Muscle of arm (tissue), 12 donors: Measurements from ENCODE around the gene AUTS2. TPM values are rescaled to one million over a fixed set of nuclear protein-coding genes. Genes with fewer than 3 reads are reported as not detected.

Experiments used
- DNase-seq: peaks from one replicate; pipeline ENCODE4 v3.0.0-alpha.2; 2013
- polyA plus RNA-seq, 12 donors: library from polyadenylated mRNA; unstranded; fragments of 120-200 nt; gene quantifications; one replicate each; pipeline ENCODE4 v1.2.1, GENCODE V29; 2013; ENCODE audit not compliant: insufficient read length in 12 of 12

Gene AUTS2
- polyA plus RNA-seq, 12 donors: 60.0 to 182 (median 86.6) TPM

DNA sequence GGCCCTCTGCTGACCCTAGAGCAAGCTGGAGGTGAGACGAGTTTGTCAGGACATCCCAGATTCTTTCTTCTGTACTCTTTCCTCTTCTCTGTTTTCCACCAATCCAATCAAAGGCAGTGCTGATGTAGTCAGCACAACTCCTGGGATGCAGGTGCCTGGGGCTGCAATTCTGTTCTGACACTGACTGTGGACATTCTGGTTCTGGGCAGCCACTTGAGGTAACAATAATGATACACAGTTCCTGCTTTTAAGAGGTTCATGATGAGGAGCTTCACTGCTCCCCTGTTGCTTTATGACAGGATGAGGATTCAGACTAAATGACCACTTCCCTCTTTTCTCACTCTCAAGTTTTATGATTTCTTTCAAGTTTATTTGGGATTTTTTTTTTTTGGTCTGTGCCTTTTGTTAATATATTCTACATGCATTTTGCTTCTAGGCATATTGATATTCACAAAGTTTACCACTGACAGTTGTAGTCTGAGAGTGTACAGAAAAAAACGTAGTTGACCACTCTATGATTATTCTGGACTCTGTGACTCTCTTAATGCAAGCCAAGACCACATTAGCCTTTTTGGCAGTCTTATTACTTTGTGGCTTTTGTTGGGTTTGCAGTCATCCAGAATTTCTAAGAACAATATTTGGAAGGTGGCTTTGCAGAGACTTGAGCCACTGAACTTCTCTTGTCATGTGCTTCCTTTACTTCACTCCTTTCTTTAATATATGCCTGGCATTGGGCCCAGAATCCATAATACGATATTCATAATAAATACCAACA lies 247.6 kb downstream of the AUTS2 start:
- DNase-seq: no peak

DNA sequence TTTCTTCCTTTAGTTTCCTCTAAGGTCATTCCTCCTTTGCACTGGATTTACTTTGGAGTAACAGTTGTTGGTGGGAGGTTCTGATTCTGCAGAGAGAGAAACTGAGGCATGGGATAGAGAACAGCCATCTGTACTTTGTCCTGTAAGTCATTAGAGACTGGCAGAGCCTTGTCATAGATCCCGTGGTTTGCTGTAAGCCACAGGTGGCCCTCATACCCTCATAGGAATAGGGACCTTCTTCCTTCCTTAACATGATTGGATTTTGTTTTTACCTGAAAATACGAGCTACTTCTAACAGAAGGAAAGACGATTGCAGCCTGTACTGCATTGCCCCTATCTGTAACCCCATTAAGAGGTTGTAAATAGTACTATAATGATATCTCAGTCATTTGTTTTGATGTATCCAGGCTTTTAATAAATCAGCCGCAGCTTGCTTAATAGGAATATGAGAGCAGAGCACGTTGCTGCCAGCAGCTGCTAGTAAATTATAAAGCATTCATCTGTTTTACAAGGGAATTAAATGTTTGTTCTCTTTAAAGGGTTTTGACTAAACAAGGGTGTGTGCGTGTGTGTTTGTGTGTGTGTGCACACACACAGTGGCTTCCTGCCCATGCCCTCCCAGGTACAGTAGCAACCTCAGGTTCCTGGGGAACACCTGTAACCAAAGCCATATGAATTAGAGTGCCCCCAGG lies 249.8 kb downstream of the AUTS2 start:
- no peak for DNase-seq

DNA sequence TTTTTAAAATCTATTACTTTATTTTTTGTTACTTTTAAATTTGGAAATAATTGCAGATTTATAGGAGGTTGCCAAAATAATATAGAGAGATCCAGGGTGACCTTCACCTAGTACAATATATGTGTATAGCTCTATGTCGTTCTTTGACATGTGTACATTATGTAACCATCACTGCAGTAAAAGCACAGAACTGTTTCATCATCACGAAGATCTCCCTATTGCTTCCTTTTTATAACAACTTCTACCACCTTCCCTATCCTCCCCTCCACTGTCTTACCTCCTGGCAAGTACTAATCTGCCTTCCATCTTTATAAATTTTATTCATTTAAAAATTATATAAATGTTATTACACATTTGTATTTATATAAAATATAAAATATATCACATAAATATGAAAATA lies 251.0 kb downstream of the AUTS2 start:
- DNase-seq: no peak

DNA sequence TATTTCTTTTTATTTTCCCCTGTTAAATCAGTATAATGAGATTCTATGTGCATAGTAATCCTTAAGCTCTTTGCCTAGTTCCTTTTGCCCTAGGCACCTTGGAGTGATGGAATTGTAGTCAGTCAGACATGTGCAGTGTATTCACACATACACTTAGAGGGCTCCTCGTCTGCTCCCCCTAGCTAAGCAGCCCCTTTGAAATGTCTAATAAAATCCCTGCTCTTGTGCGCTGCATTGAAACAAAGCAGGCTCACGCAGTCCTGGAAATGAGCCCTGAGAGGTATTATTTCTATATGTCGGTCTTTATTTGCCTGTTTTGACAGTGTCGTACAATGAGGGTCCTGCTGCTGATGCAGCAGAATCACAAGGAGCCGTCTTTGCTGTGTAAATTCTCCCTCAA lies 258.7 kb downstream of the AUTS2 start:
- no peak for DNase-seq

DNA sequence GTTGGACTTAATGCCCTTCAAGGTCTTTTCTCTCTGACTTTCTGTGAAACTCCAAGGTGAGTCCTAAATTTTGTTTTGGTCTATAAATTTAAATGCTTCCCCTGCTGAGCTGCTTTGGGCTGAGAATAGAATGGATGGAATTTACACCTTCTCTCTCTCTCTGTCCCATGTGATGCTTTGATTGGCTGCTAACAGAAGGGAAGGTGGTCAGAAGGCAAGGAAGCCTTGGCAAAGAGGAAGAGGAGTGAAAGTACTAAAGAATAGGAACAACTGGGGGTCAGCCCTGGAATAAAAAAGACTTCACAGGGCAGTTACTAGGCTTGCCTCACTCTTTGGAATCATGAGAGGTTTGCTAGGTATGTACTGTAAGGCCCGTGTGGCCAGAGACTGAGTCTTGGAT lies 260.2 kb downstream of the AUTS2 start:
- DNase-seq: no peak

DNA sequence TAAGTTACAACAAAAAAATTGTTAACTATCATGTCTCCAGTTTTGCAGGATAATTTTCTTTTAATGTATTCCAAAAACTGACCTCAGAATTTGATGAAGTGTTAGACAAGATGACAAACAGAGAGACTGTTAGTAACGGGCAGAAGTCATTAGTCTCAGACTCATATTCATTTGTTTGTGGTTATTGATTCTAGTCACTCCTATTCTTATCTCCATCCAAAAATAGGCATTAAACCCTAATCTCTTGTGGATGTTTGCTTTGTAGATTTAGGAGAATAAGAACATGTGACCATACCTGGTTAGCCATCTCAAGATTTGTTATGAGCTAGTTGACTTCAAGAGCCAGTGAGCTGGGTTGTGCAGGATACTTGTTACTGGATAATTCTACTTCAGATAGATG lies 261.1 kb downstream of the AUTS2 start:
- no peak for DNase-seq

DNA sequence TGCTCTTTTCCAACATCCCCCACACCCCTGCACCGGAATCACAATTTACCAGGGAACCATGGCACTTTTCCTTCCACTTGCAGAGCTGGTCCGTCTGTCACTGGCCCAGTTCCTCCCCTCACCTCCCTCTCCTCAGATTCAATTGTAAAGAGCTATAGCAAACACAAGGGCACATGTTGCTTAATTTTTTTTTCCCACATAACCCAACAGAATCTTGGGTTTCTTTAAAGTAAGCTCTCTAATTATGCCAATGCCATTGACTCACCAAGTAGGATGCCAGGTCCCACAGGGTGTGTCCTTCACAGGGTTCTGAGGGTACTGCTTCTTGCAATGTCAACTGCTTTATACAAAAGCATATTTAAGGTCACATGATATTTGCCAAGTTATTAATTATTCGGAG lies 262.2 kb downstream of the AUTS2 start:
- DNase-seq: no peak

DNA sequence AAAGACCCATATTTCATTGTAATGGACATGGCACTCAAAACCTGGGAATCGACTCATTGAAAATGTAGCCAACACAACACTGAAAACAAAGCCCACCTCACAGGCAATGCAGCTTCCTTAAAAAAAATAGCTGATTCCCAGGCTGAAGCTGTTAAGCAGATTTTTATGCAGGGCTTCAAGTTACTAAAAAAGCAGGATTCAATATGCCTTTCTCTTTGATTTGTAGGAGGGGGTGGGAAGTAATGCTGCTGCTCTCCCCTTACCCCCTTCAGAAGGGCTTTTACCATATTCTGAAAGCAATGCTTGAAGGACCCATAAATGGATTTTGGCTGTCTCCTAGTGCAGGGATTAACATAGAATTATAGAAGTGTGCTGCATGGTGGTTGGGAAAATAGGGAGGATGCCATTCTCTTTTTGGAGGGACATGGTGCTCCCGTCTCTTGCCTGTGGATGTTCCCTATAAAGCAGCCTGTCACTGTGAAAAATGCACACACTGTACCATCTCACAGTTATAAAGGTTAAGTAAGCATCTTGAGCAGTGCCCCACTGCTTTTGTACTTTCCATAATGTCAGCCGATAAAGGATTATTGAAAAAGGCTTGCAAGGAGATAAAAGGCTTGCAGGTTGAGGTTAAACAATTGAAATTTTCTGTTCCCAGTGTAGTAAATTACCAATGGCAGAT lies 262.8 kb downstream of the AUTS2 start:
- DNase-seq: no peak

DNA sequence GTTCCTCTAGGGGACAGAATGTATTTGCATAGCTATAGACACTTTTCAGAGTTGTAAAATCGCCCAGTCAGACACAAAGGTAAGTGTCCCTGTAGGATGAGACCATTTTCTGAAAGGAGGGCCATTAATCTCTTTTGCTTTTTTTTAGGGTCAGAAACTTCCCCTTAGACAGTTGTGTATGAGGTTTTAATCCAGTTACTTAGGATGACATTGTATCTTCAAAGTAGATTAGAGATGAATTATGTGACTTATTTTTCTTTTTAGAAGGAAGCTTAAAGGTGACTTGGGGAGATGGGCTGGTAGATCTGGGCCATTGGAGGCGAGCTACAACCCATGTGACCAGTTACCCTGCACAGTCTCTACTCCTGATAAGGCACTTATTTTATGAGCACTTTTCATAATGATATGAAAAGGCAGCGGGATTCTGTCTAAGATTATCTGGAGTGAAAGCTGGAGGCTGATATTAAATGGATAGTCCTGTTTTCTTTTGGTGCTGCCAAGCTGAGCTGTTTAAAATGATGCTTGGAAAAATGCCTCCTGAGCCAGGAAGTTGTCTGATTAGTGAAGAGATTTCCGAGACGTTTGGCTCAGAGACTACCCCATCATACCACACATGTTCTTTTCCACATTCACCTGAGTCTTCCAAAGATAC lies 264.3 kb downstream of the AUTS2 start:
- DNase-seq: peak; percentile 17

DNA sequence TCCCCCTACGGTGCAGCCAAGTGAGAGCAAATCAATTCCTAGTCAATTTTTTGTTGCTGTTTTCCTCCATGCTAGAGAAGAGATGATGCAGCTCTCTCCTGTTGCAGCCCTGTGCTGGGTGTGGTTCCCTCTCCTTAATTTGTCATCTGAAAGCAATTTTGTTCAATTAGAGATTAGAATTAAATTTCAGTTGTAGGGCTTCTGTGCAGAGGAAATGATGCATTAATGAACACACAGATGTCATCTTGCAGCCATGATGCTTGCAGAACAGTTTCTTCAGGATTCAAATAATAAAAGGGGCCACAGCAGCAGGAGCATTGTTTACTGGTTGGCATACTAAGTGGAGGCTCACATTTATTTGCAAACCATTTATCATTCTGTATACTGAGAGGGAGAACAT lies 266.0 kb downstream of the AUTS2 start:
- DNase-seq: no peak

DNA sequence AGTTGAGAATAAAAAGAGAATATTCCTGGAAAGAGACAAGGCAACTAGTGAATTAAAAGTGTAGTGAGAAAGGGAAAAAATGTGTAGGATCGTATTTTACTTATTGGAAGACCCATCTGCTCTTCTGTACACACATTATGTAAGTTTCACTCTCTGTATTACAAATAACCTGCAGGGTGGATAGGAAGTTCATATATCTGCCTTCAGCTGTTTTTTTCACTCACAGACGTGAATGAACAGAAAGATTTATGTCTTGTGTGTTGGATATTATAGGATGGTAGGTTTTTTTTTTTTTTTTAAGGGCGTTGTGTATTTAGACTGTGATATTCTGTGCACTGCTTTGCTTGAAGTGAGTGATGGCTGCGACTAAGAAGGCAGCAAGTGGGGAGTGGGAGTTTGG lies 266.5 kb downstream of the AUTS2 start:
- DNase-seq: no peak

DNA sequence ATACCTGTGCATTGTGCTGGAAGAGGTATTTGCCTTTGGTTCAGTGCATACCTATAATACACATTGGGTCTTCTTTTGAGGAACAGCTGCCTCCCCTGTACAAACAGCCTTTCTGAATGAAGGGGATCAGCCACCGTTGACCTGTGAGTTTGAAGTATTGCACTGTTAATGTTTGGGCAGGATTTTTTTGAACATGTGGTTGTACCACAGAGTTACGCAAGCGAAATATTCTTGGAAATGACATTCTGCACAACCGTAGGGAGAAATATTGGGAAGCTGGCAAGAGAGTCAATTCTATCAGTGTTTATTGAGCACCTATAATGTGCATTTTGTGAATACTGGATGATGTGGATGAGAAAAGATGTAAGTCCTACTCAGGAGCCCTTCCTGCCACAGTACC lies 270.6 kb downstream of the AUTS2 start:
- no peak for DNase-seq

DNA sequence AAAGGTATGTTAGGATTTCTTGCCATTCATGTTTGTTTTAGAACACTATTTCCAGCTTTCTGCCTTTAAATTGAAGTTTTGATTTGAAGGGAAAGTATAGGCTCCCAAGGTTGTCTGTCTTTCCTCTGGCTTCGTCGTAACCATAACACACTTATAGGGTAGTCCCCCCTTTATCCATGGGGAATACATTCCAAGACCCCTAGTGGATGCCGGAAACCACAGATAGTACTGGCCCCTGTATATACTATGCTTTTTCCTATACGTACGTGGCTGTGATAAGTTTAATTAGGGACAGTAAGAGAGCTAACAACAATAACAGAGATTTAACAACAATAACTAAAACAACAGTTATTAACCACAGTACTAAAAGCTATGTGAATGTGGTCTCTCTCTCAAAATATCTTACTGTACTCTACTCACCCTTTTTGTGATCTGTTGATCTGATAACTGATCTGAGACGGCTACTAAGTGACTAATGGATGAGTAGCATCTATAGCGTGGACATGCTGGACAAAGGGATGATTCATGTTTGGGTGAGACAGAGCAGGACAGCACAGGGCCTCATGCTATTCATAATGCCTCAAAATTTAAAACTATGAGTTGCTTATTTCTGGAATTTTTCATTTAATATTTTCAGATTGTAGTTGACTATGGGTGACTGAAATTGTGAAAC lies 273.1 kb downstream of the AUTS2 start:
- DNase-seq: no peak

DNA sequence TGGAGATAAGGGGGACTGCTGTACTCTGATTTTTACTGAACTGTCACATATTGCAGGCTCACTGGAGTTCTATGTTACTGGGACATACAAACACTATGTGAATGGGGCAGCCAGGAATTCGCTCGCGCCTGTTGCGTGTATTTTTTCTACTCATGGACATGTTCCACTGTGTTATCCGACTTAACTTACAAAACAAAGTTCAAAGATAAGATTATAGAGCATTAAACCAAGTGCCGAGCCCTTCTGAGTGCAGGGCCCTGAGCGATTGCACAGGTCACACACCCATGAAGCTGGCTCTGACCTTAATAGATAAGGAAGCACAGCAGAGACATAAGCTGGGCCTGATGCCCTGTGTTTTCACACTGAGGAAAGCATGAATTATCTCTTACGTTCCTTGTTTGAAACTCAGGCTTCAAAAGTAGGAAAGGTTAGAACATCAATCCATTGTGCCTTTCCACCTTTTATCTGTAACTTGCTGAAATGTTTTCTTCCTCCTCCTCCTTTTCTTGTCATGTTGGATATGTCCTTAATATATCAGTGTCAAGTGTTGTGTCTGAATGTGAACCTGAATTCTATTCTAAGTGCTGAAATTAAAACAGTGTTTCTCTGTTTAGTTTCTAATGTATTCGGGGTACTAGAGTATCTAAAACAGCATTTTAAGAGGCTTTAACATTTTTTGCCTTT lies 273.8 kb downstream of the AUTS2 start:
- no peak for DNase-seq

DNA sequence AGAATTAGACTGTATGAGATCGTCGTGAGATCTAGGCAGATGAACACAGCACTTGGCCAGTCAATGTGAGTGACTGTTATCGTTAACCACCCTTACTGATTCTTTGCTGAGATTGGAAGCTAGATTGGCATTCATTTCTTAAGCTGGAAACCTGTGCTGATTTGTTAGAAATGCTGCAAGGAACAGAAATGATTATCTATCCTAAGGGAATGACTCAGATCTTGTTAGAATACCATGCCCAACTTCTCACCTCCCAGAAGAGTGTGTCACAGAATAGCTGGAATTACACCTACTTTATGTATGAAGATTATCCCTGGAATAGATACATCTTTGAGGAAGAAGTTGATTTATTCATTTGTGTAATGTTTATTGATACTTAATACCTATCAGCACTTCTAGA lies 275.2 kb downstream of the AUTS2 start:
- no peak for DNase-seq

DNA sequence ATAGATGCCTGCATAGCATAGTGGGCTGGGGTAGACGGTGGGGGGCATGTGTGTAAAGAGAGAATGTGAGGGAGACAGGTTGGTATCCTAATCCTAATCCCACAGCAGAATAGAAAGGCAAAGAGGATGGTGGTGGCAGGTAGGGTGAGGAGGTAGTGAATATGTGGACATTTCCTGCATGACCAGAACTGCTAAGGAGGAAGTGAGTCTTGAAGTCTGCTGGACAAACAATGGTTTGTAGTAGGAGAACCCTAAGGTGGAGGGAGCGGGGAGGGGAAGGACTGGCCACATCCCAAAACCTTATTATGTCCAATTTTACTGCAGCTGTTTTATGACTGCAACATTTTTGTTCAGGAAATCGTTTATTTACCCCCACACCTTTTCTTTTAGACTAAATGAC lies 279.7 kb downstream of the AUTS2 start:
- no peak for DNase-seq

DNA sequence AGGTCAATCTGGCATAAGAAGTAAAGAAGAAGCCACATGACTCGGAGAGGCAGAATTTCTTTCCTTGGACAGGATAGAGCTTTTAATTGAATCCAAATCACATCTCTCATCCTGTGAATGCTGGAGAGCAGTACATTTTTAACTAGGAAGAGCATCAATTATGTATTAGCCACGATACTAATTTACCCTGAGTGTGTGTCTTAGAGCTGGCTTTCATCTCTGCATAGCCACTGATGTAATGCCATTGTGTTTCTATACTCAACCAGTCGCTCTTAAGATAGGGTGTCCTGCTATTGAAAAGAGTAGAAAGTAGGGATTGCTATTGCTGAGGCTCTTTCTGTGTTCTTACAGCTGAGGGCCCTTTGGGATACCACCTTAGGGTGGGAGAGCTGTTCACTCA lies 280.3 kb downstream of the AUTS2 start:
- DNase-seq: no peak

DNA sequence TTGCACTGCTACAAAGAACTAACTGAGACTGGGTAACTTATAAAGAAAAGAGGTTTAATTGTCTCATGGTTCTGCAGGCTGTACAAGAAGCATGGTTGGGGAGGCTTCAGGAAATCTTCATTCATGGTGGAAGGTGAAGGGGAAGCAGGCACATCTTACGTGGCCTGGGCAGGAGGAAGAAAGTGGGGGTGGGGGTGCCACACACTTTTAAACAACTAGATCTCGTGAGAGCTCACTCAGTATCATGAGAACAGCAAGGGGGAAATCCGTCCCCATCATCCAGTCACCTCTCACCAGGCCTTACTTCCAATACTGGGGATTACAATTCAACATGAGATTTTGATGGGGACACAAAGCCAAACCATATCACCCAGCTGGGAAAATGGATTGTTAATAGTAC lies 281.7 kb downstream of the AUTS2 start:
- no peak for DNase-seq

DNA sequence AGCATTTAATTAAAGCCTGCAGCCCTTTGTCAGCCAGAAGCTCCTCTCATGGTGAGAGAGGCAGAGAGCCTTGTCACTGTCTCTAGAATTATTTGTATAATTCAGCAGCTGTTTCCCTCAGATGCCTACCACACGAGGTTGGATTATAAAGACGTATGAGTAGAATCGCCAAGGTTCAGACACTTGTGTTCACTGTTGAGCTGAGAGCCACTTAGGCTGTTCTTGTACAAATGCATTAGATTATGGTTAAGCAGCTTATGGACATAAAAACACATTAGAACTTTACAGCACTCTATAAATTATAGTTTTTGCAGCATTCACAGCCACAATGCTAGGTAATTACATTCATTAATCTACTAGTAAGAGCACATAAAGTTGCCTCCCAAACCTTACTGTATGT lies 282.6 kb downstream of the AUTS2 start:
- no peak for DNase-seq

DNA sequence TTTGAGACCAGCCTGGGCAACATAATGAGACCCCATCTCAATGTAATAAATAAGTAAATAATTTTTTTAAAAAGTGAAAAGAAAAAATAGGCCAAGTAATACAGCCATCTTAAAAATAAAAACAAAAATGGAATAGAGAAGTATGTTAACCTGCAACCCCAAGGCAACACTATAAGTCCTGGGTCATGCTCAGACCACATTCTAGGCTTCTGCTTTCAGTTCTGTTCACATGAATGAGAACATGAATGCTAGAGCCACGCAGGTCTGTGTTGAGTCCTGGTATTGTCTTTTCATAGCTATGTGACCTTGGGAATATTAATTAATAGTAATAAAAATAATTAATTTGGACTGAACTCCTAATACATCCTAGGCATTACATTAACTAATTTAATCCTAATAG lies 284.0 kb downstream of the AUTS2 start:
- DNase-seq: no peak

DNA sequence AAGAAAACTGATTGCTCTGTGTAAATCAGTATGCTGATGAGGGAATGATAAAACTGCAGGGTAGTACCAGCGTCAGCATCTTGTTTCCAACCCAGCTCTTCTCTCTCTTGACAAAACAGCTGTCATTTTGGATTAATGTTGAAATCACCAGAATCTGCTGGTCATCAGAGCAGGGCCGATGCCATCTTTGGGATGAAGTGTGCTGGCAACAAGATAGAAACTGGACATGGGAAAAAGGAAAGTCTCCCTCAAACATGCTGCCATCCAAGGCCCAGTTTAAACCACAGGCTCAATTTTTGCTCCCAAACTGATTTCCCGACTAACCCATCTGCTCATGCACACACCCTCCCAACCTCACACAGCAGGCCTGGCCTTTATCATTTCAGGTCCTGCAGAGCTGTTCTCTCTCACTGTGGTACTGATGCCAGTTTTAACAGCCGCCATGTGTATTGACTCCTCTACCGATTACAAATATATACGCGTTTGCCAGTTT lies 285.2 kb downstream of the AUTS2 start:
- no peak for DNase-seq
